Loucy (cell line): ENCODE results near the gene SNX7.

Source experiments
- H2AFZ ChIP-seq: fragments of 200-600 bp; sonication (generic); 2 replicates; pipeline ENCODE4 v1.6.0; 2016; ENCODE audit warnings: antibody characterized with exemption, mild to moderate bottlenecking, low read length, moderate library complexity
- H3F3A ChIP-seq: fragments of 200-600 bp; 2 replicates; pipeline ENCODE4 v1.6.0; 2016; ENCODE audit warnings: antibody characterized with exemption, low read depth, mild to moderate bottlenecking
- H3K27me3 ChIP-seq: fragments of 200-600 bp; sonication (generic); 2 replicates; pipeline ENCODE4 v1.6.1; 2014; ENCODE audit warnings: low read length, mild to moderate bottlenecking; ENCODE audit not compliant: insufficient read depth, poor library complexity, severe bottlenecking
- H3K36me3 ChIP-seq: fragments of 200-600 bp; sonication (generic); 2 replicates; pipeline ENCODE4 v1.6.1; 2016; ENCODE audit warnings: low read length; ENCODE audit not compliant: insufficient read depth
- H3K4me1 ChIP-seq: fragments of 200-600 bp; sonication (generic); 2 replicates; pipeline ENCODE4 v1.5.1; 2014; ENCODE audit warnings: low read length, mild to moderate bottlenecking; ENCODE audit not compliant: insufficient read depth, poor library complexity, severe bottlenecking
- H3K4me2 ChIP-seq: fragments of 200-600 bp; sonication (generic); 2 replicates; pipeline ENCODE4 v1.6.0; 2014; ENCODE audit warnings: antibody characterized with exemption, low read length, low read depth, mild to moderate bottlenecking; ENCODE audit not compliant: poor library complexity, severe bottlenecking
- H3K4me3 ChIP-seq: fragments of 200-600 bp; sonication (generic); 2 replicates; pipeline ENCODE4 v1.5.1; 2014; ENCODE audit warnings: low read length, mild to moderate bottlenecking, mixed read lengths; ENCODE audit not compliant: poor library complexity, severe bottlenecking
- H3K79me2 ChIP-seq: fragments of 200-600 bp; sonication (generic); 2 replicates; pipeline ENCODE4 v1.6.1; 2014; ENCODE audit warnings: low read length; ENCODE audit not compliant: insufficient read depth
- H3K9ac ChIP-seq: fragments of 200-600 bp; sonication (generic); 2 replicates; pipeline ENCODE4 v1.6.0; 2014; ENCODE audit warnings: mild to moderate bottlenecking, low read depth, low read length, moderate library complexity; ENCODE audit not compliant: poor library complexity, severe bottlenecking
- H3K9me2 ChIP-seq: fragments of 200-600 bp; sonication (generic); replicated peaks from 2 replicates; pipeline ENCODE4 v1.6.1; 2016; ENCODE audit warnings: low read depth, low read length, mixed read lengths
- H3K9me3 ChIP-seq: fragments of 200-600 bp; sonication (generic); 2 replicates; pipeline ENCODE4 v1.6.1; 2014; ENCODE audit warnings: mild to moderate bottlenecking, antibody characterized with exemption, low read length, low read depth; ENCODE audit not compliant: insufficient read depth
- H4K20me1 ChIP-seq: fragments of 200-600 bp; sonication (generic); 2 replicates; pipeline ENCODE4 v1.6.0; 2014; ENCODE audit warnings: antibody characterized with exemption, low read length, mild to moderate bottlenecking; ENCODE audit not compliant: insufficient read depth, poor library complexity, severe bottlenecking
- EZH2phosphoT487 ChIP-seq: fragments of 200-600 bp; IDR thresholded peaks from 2 replicates; pipeline ENCODE4 v1.6.1; 2018; ENCODE audit warnings: antibody characterized with exemption, mild to moderate bottlenecking, moderate library complexity, borderline replicate concordance
- TF ChIP-seq, protein P1 (sequence below): fragments of 200-600 bp; sonication (generic); conservative IDR thresholded peaks from 2 replicates; pipeline ENCODE4 v1.5.1; 2014; ENCODE audit warnings: mild to moderate bottlenecking, antibody characterized with exemption, low read length

The SNX7 gene, protein sequence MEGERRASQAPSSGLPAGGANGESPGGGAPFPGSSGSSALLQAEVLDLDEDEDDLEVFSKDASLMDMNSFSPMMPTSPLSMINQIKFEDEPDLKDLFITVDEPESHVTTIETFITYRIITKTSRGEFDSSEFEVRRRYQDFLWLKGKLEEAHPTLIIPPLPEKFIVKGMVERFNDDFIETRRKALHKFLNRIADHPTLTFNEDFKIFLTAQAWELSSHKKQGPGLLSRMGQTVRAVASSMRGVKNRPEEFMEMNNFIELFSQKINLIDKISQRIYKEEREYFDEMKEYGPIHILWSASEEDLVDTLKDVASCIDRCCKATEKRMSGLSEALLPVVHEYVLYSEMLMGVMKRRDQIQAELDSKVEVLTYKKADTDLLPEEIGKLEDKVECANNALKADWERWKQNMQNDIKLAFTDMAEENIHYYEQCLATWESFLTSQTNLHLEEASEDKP

DNA sequence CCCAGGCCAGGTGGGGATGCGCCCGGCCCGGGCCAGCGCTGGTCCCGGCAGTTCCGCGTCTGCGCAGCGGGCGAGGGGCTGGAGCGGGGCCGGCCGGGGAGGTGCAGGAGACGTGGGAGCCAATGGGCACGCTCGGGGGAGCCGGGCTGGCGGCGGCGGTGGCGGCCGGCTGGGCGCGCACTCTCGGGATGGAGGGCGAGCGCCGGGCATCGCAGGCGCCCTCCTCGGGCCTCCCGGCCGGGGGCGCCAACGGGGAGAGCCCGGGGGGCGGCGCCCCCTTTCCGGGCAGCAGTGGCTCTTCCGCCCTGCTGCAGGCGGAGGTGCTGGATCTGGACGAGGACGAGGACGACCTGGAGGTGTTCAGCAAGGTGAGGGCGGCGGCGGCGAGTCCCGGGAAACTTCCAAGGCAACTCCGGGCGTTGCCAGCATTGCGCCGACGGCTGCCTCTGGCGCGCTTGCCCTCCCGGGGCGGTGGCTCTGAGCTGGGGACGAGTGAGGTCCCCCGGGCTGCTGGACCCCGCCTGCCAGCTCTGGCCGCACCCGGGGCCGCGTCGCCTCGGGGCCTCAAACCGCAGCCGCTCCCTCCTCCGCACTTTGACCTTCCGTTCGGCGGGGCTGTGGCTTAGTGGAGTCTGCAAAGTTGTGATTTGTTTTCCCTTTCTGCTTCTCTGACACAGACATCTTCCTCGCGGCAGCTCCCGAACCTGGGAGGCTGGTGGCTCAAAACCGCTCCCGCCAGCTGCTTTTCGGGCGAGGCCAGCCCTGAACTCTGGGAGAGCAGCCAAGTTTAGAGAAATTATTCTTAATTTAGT is at the start of gene SNX7:
TSS of gene SNX7 (plus strand) at position 178 of the 812 bp plus-strand sequence. CDS start at position 189, 11 bp downstream.
- Histone ChIP-seq H3K27me3 (no peaks in the 10 kb centered on the region), H3K4me3 (no peak within 1 kb of the TSS), H3K4me1 (no peaks in the 10 kb centered on the region), H3F3A (no peaks in the 10 kb centered on the region), H3K36me3 (no peaks in the 10 kb centered on the region), H3K79me2 (no peaks in the 10 kb centered on the region), H3K4me2 (no peak within 1 kb of the TSS), H4K20me1 (no peaks in the 10 kb centered on the region), H2AFZ (no peak within 1 kb of the TSS), H3K9me3 (no peaks in the 10 kb centered on the region), H3K9me2 (no peaks in the 10 kb centered on the region), H3K9ac (no peak within 1 kb of the TSS)
- TF ChIP-seq, protein P1, sequence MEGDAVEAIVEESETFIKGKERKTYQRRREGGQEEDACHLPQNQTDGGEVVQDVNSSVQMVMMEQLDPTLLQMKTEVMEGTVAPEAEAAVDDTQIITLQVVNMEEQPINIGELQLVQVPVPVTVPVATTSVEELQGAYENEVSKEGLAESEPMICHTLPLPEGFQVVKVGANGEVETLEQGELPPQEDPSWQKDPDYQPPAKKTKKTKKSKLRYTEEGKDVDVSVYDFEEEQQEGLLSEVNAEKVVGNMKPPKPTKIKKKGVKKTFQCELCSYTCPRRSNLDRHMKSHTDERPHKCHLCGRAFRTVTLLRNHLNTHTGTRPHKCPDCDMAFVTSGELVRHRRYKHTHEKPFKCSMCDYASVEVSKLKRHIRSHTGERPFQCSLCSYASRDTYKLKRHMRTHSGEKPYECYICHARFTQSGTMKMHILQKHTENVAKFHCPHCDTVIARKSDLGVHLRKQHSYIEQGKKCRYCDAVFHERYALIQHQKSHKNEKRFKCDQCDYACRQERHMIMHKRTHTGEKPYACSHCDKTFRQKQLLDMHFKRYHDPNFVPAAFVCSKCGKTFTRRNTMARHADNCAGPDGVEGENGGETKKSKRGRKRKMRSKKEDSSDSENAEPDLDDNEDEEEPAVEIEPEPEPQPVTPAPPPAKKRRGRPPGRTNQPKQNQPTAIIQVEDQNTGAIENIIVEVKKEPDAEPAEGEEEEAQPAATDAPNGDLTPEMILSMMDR, result no peak
- TF ChIP-seq EZH2phosphoT487, result no peak

DNA sequence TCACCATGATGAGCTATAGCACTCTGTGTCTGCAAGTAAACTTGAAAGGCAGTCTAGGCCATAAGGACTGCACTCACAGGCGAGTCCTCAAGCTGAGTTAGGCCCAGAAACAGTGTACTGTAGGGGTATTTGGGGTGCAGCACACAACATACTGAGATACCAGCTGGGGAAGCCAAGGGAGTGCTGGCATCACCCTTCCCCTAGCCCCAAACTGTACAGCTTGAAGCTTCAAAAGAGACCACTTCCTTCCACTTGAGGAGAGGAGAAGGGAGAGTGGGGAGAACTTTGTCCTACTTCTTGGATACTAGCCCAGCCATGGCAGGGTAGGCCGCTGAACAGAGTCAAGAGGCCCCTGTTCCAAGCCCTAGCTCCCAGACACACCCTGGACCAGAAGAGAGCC is 24.2 kb upstream of the SNX7 start:
- Histone ChIP-seq H3K79me2 (no peaks in the 10 kb centered on the region), H3K27me3 (no peaks in the 10 kb centered on the region), H4K20me1 (no peaks in the 10 kb centered on the region), H3K9ac (no peak overlapping the region), H2AFZ (no peak overlapping the region), H3K36me3 (no peaks in the 10 kb centered on the region), H3K9me3 (no peaks in the 10 kb centered on the region), H3K9me2 (no peaks in the 10 kb centered on the region), H3K4me1 (no peaks in the 10 kb centered on the region), H3K4me2 (no peak overlapping the region), H3F3A (no peaks in the 10 kb centered on the region), H3K4me3 (no peak overlapping the region)
- no peak for TF ChIP-seq EZH2phosphoT487
- TF ChIP-seq, protein P1, result no peak

DNA sequence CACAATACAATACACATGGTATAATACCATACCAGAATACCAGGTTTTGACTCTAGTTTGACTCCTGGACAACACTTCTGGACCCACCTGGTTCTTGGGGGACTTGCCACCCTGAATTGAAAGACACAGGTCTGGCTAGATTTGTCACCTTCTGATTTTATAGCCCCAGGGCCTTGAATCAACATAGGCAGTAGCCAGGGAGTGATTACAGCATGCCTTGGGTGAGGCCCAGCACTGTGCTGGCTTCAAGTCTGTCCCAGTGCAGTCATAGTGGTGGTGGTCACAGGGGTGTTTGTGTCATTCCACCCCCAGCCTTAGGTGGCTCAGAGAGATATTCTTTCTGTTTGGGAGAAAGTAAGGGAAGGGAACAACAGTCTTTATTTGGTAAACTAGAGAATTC is 23.3 kb upstream of the SNX7 start:
- Histone ChIP-seq H3K79me2 (no peaks in the 10 kb centered on the region), H3K4me1 (no peaks in the 10 kb centered on the region), H3K9ac (no peak overlapping the region), H3F3A (no peaks in the 10 kb centered on the region), H3K9me2 (no peaks in the 10 kb centered on the region), H3K4me3 (no peak overlapping the region), H3K27me3 (no peaks in the 10 kb centered on the region), H3K36me3 (no peaks in the 10 kb centered on the region), H3K9me3 (no peaks in the 10 kb centered on the region), H2AFZ (no peak overlapping the region), H3K4me2 (no peak overlapping the region), H4K20me1 (no peaks in the 10 kb centered on the region)
- TF ChIP-seq EZH2phosphoT487, result no peak
- TF ChIP-seq, protein P1, result no peak
